ENCODE data around the gene DOCK1.

DOCK1 gene

GRCh38 chr10:127142856-127143255 is 237.6 kb downstream of the DOCK1 start:
- no peak overlapping the region for H3K4me3 ChIP-seq (ENCODE audit: low read length)
- TF ChIP-seq CTCF (IDR thresholded peaks at IDR 0.05; ENCODE audit: insufficient read depth, low read depth, low read length, missing control alignments) = no peak
- no peak for DNase-seq (ENCODE audit: low read depth)

GRCh38 chr10:127145173-127145572 is 239.9 kb downstream of the DOCK1 start:
- DNase-seq (ENCODE audit: low read depth) = peak; percentile 77
- no peak for TF ChIP-seq CTCF (IDR thresholded peaks at IDR 0.05; ENCODE audit: insufficient read depth, low read depth, low read length, missing control alignments)
- no peak overlapping the region for H3K4me3 ChIP-seq (ENCODE audit: low read length)

- no peak for TF ChIP-seq CTCF (IDR thresholded peaks at IDR 0.05; ENCODE audit: insufficient read depth, low read depth, low read length, missing control alignments)
- DNase-seq (ENCODE audit: low read depth) = no peak
- no peak overlapping the region for H3K4me3 ChIP-seq (ENCODE audit: low read length)
Observed at GRCh38 chr10:127146661-127147060, 241.4 kb downstream of the DOCK1 start.

GRCh38 chr10:127148066-127148932 is 243.1 kb downstream of the DOCK1 start:
- no peak overlapping the region for H3K4me3 ChIP-seq (ENCODE audit: low read length)
- DNase-seq (ENCODE audit: low read depth) = peak; percentile 90

GRCh38 chr10:127148933-127149220 is 243.6 kb downstream of the DOCK1 start:
- TF ChIP-seq CTCF (IDR thresholded peaks at IDR 0.05; ENCODE audit: insufficient read depth, low read depth, low read length, missing control alignments) = no peak
- H3K4me3 ChIP-seq (ENCODE audit: low read length) = no peak overlapping the region
- peak; percentile 91 for DNase-seq (ENCODE audit: low read depth)

More at GRCh38 chr10:127148066-127148932, 243.1 kb downstream of the DOCK1 start:
- TF ChIP-seq CTCF (IDR thresholded peaks at IDR 0.05; ENCODE audit: insufficient read depth, low read depth, low read length, missing control alignments) = no peak

GRCh38 chr10:127149501-127150081 is 244.4 kb downstream of the DOCK1 start:
- no peak overlapping the region for H3K4me3 ChIP-seq (ENCODE audit: low read length)
- no peak for TF ChIP-seq CTCF (IDR thresholded peaks at IDR 0.05; ENCODE audit: insufficient read depth, low read depth, low read length, missing control alignments)
- DNase-seq (ENCODE audit: low read depth) = no peak

All from epithelial cell of esophagus (primary cell).